Sigmoid colon (tissue), 7 donors: Measurements from ENCODE around the gene DENND6B. TPM values are rescaled to one million over a fixed set of nuclear protein-coding genes. Genes with fewer than 3 reads are reported as not detected.
"Not testable (repeated sequence)": the region's sequence is repeated elsewhere in the genome, so short reads cannot be mapped to it uniquely, and the experiment has no call there.

Experiments used
- DNase-seq: peaks from one replicate; pipeline ENCODE4 v3.0.0-alpha.2; 2019
- H3K27ac ChIP-seq, 4 donors: fragments of 200-600 bp; sonication (generic); one replicate each; pipeline ENCODE4 v1.5.1; 2016 to 2019; ENCODE audit warnings: mild to moderate bottlenecking in 1 of 4
- H3K27me3 ChIP-seq, 3 donors: fragments of 200-600 bp; sonication (generic); one replicate each; pipeline ENCODE4 v1.5.1; 2019; ENCODE audit warnings: mild to moderate bottlenecking in 1 of 3
- H3K36me3 ChIP-seq, 4 donors: fragments of 200-600 bp; sonication (generic); one replicate each; pipeline ENCODE4 v1.5.1; 2016 to 2019
- H3K4me1 ChIP-seq, 4 donors: fragments of 200-600 bp; sonication (generic); one replicate each; pipeline ENCODE4 v1.5.1; 2017 to 2019
- H3K4me3 ChIP-seq, 4 donors: fragments of 200-600 bp; sonication (generic); one replicate each; pipeline ENCODE4 v1.5.1; 2017 to 2019; ENCODE audit warnings: mild to moderate bottlenecking in 2 of 4, moderate library complexity in 1 of 4
- H3K9me3 ChIP-seq, 4 donors: fragments of 200-600 bp in 3 of 4; sonication (generic) in 3 of 4; one replicate each; pipeline versions ENCODE4 v1.5.1 to v1.6.1; 2013 to 2019
- EP300 ChIP-seq, 4 donors: sonication (generic); formaldehyde crosslinking; IDR thresholded peaks; one replicate each; pipeline ENCODE4 v1.6.1; 2017; ENCODE audit warnings: antibody characterized with exemption in 4 of 4
- POLR2A ChIP-seq, 2 donors: fragments of 450-650 bp; IDR thresholded peaks; one replicate each; pipeline ENCODE4 v1.6.1; 2016; ENCODE audit warnings: antibody characterized with exemption in 2 of 2, mild to moderate bottlenecking in 2 of 2, moderate library complexity in 2 of 2
- POLR2AphosphoS5 ChIP-seq, 4 donors: sonication (generic); formaldehyde crosslinking; IDR thresholded peaks; one replicate each; pipeline ENCODE4 v1.6.1; 2017; ENCODE audit warnings: antibody characterized with exemption in 4 of 4
- WGBS, 2 donors: extraction: QIAGEN DNeasy Blood & Tissue Kit; methylation state at CpG; one replicate each; pipeline ENCODE4 v1.1.7; 2013; 5-methylcytosine and 5-hydroxymethylcytosine counted together
- intact Hi-C: fragments of 100-400 bp; cut with DNase I; formaldehyde crosslinking; loops from one replicate; pipeline ENCODE4 v1.15.1; 2023
- polyA plus RNA-seq, 3 donors: library from polyadenylated mRNA; stranded (reverse); fragments of 200-250 nt; gene quantifications; one replicate each; pipeline ENCODE4 v1.2.3, GENCODE V29; 2013
- total RNA-seq, 4 donors: library from RNA; depleted of rRNA; stranded (reverse); fragments of >200 nt; gene quantifications; one replicate each; pipeline ENCODE4 v1.1.0, GENCODE V29; 2016
- TF ChIP-seq, protein P1 (sequence below), 4 experiments: fragments of 450-650 bp in 3 of 4; fragments of 200-600 bp in 1 of 4; IDR thresholded peaks; one replicate each; pipeline ENCODE4 v1.5.1; 2016 to 2019; ENCODE audit warnings: antibody characterized with exemption in 4 of 4, mild to moderate bottlenecking in 3 of 4, moderate library complexity in 2 of 4
- donor health status: healthy with polysubstance abuse.
- donor health status: Bipolar disorder and iron deficiency.
- donor health status: healthy.

DENND6B gene
- total RNA-seq (1 to 10 TPM; 2.1 to 7.2 (median 2.8) TPM), polyA plus RNA-seq (1 to 10 TPM in 2 of 3 donors, under 1 TPM in 1; 0.69 to 4.4 (median 1.2) TPM)

DNA sequence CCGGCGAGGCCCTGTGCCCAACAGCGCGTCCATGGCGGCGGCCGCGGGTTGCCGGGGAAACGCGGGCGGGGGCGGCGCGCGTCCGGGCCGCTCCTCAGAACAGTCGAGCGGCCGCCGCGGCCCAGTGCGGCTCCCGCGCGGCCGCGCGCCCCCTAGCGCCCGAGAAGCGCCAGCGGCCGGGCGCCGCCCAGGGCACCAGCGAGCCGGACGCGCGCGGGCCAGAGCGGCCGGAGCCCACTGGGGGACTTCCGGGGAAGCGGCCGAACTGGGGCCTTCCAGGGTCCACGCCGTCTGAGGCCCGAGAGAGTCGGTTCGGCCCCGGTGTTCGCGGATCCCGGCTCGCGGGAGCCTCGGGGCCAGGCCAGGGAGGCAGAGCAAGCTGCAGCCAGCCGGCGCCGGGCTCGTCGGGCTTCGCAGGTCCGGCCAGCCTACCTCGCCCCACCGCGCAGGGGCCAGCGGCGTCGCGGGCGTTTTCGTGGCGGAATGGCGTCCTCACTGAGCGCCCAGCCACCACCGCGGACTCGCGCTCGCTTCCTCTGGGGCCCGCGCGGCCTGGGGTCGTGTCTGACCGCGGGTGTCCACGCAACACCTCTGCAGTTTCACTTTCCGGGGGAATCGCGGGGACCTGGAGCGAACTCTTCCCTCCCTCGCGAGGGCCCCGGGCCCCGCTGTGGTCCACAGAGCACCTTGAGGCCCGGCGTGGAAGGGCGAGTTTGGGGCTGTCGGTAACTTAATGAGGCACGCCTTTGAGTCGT, at the start of gene DENND6B:
DENND6B (minus strand) TSS at position 57 of the 755 bp plus-strand sequence; CDS start at position 33, 24 bp downstream.
- 1% methylated on average over 105 of the region's 105 CpGs for WGBS, 2 donors
- intact Hi-C loops, result loop anchor here (1.0 to 5.0 kb wide), 4 partner anchors 16 to 52 kb away; partner anchors contain the start of genes PLXNB2 and PPP6R2

GRCh38 chr22:50376085-50376651, 49.4 kb upstream of the DENND6B start:
- Histone ChIP-seq H3K27me3 (no peaks in the 10 kb centered on the region), H3K9me3 (no peaks in the 10 kb centered on the region), H3K36me3 (peaks cover 3 to 66% (median 18%) of the 10 kb centered on the region in 4 donors), H3K4me3 (no peak overlapping the region), H3K27ac (no peak overlapping the region), H3K4me1 (no peaks in the 10 kb centered on the region)
- 68 to 91% methylated on average over 5 of the region's 5 CpGs for WGBS, 2 donors
- TF ChIP-seq POLR2AphosphoS5 (IDR thresholded peaks at IDR 0.05) (no peak), EP300 (IDR thresholded peaks at IDR 0.05) (no peak), POLR2A (IDR thresholded peaks at IDR 0.05) (no peak)
- TF ChIP-seq, protein P1, sequence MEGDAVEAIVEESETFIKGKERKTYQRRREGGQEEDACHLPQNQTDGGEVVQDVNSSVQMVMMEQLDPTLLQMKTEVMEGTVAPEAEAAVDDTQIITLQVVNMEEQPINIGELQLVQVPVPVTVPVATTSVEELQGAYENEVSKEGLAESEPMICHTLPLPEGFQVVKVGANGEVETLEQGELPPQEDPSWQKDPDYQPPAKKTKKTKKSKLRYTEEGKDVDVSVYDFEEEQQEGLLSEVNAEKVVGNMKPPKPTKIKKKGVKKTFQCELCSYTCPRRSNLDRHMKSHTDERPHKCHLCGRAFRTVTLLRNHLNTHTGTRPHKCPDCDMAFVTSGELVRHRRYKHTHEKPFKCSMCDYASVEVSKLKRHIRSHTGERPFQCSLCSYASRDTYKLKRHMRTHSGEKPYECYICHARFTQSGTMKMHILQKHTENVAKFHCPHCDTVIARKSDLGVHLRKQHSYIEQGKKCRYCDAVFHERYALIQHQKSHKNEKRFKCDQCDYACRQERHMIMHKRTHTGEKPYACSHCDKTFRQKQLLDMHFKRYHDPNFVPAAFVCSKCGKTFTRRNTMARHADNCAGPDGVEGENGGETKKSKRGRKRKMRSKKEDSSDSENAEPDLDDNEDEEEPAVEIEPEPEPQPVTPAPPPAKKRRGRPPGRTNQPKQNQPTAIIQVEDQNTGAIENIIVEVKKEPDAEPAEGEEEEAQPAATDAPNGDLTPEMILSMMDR (IDR thresholded peaks at IDR 0.05), result no peak
- no peak for DNase-seq
- intact Hi-C loops, result no loop called here

More for the DNA sequence above, at the start of gene DENND6B:
- Histone ChIP-seq H3K27me3 (no peaks in the 10 kb centered on the region), H3K4me3 (peak within 1 kb of the TSS; percentile 63 to 81 (median 70)), H3K36me3 (no peaks in the 10 kb centered on the region), H3K4me1 (peaks cover 0 to 18% (median 16%) of the 10 kb centered on the region in 4 donors), H3K9me3 (no peaks in the 10 kb centered on the region), H3K27ac (peak within 1 kb of the TSS; percentile 89 to 96 (median 93))
- peak; percentile 88 for DNase-seq
- TF ChIP-seq, protein P1 (IDR thresholded peaks at IDR 0.05), result peak in 2 of 4 experiments; percentile 35 to 40
- peak in 2 of 4 donors; percentile 74 for TF ChIP-seq POLR2AphosphoS5 (IDR thresholded peaks at IDR 0.05)
- no peak for TF ChIP-seq POLR2A (IDR thresholded peaks at IDR 0.05)
- no peak for TF ChIP-seq EP300 (IDR thresholded peaks at IDR 0.05)

- Histone ChIP-seq H3K27me3 (no peaks in the 10 kb centered on the region), H3K36me3 (peaks cover 3 to 65% (median 15%) of the 10 kb centered on the region in 4 donors), H3K4me3 (no peak overlapping the region), H3K27ac (no peak overlapping the region), H3K9me3 (no peaks in the 10 kb centered on the region), H3K4me1 (peaks cover 0 to 9% (median 7%) of the 10 kb centered on the region in 4 donors)
- TF ChIP-seq EP300 (IDR thresholded peaks at IDR 0.05), result no peak
- TF ChIP-seq POLR2AphosphoS5 (IDR thresholded peaks at IDR 0.05), result no peak
- TF ChIP-seq POLR2A (IDR thresholded peaks at IDR 0.05), result no peak
- TF ChIP-seq, protein P1 (IDR thresholded peaks at IDR 0.05), result no peak
- DNase-seq, result no peak
- intact Hi-C loops, result no loop called here
- WGBS, 2 donors, result 97 to 100% methylated on average over 2 of the region's 2 CpGs
Measured at GRCh38 chr22:50371101-50371648, 44.4 kb upstream of the DENND6B start.

DNA sequence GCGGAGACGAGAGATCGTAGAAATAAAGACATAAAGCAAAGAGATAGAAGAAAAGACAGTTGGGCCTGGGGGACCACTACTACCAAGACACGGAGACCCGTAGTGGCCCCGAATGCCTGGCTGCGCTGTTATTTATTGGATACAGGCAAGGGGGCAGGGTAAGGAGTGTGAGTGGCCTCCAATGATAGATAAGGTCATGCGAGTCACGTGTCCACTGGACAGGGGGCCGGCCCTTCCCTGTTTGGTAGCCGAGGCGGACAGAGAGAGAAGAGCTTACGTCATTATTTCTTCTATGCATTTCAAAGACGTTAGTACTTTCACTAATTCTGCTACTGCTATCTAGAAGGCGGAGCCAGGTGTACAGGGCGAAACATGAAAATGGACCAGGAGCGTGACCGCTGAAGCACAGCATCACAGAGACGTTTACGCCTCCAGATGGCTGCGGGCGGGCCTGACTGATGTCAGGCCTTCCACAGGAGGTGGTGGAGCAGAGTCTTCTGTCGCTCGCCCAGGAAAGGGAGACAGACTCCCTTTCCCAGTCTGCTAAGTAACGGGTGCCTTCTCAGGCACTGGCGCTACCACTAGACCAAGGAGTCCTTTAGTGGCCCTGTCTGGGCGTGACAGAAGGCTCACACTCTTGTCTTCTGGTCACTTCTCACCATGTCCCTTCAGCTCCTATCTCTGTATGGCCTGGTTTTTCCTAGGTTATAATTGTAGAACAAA, 41.1 kb upstream of the DENND6B start:
- intact Hi-C loops, result no loop called here
- Histone ChIP-seq H3K4me1 (peaks cover 0 to 16% (median 11%) of the 10 kb centered on the region in 4 donors), H3K27me3 (no peaks in the 10 kb centered on the region), H3K4me3 (no peak overlapping the region), H3K9me3 (no peaks in the 10 kb centered on the region), H3K27ac (no peak overlapping the region), H3K36me3 (peaks cover 2 to 36% (median 9%) of the 10 kb centered on the region in 4 donors)
- TF ChIP-seq, protein P1 (IDR thresholded peaks at IDR 0.05), result no peak
- TF ChIP-seq EP300 (IDR thresholded peaks at IDR 0.05), result no peak
- TF ChIP-seq POLR2A (IDR thresholded peaks at IDR 0.05), result no peak
- TF ChIP-seq POLR2AphosphoS5 (IDR thresholded peaks at IDR 0.05), result no peak
- DNase-seq, result no peak
- WGBS, 2 donors, result 96% methylated on average over 27 of the region's 27 CpGs

DNA sequence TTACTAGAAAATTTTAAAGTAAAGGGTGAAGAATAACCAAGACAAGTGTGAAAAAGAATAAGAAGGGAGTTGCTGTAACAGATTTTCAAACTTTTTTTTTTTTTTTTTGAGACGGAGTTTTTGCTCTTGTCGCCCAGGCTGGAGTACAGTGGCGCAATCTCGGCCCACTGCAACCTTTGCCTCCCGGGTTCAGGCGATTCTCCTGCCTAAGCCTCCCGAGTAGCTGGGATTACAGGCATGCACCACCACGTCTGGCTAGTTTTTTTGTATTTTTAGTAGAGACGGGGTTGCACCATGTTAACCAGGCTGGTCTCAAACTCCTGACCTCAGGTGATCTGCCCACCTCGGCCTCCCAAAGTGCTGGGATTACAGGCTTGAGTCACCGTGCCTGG, 37.0 kb upstream of the DENND6B start:
- H3K27ac ChIP-seq, H3K9me3 ChIP-seq, H3K27me3 ChIP-seq, intact Hi-C loops, H3K4me3 ChIP-seq, DNase-seq: not testable (repeated sequence)
- Histone ChIP-seq H3K4me1 (peaks cover 0 to 16% (median 11%) of the 10 kb centered on the region in 4 donors), H3K36me3 (peaks cover 0 to 20% (median 2%) of the 10 kb centered on the region in 4 donors)
- 94 to 96% methylated on average over 11 of the region's 11 CpGs for WGBS, 2 donors
